ENCODE data around the gene ERC2.

The ERC2 gene

GRCh38 chr3:55801068-55801467, 667.2 kb downstream of the ERC2 start:
- DNase-seq (ENCODE audit: low read depth), result no peak
- no peak for TF ChIP-seq CTCF (IDR thresholded peaks at IDR 0.05; ENCODE audit: control insufficient read depth, insufficient read depth, low read depth, low read length, missing control alignments)
- H3K4me3 ChIP-seq (ENCODE audit: control insufficient read depth, low read depth, low read length), result no peak overlapping the region

- no peak for TF ChIP-seq CTCF (IDR thresholded peaks at IDR 0.05; ENCODE audit: control insufficient read depth, insufficient read depth, low read depth, low read length, missing control alignments)
- DNase-seq (ENCODE audit: low read depth), result no peak
Observed at GRCh38 chr3:55797775-55798174, 670.5 kb downstream of the ERC2 start.

GRCh38 chr3:55797084-55797483, 671.2 kb downstream of the ERC2 start:
- no peak for DNase-seq (ENCODE audit: low read depth)
- no peak overlapping the region for H3K4me3 ChIP-seq (ENCODE audit: control insufficient read depth, low read depth, low read length)
- no peak for TF ChIP-seq CTCF (IDR thresholded peaks at IDR 0.05; ENCODE audit: control insufficient read depth, insufficient read depth, low read depth, low read length, missing control alignments)

More at GRCh38 chr3:55797775-55798174, 670.5 kb downstream of the ERC2 start:
- H3K4me3 ChIP-seq (ENCODE audit: control insufficient read depth, low read depth, low read length), result no peak overlapping the region

GRCh38 chr3:55796533-55796932, 671.7 kb downstream of the ERC2 start:
- TF ChIP-seq CTCF (IDR thresholded peaks at IDR 0.05; ENCODE audit: control insufficient read depth, insufficient read depth, low read depth, low read length, missing control alignments), result no peak
- DNase-seq (ENCODE audit: low read depth), result no peak
- H3K4me3 ChIP-seq (ENCODE audit: control insufficient read depth, low read depth, low read length), result no peak overlapping the region

- no peak overlapping the region for H3K4me3 ChIP-seq (ENCODE audit: control insufficient read depth, low read depth, low read length)
- no peak for DNase-seq (ENCODE audit: low read depth)
- TF ChIP-seq CTCF (IDR thresholded peaks at IDR 0.05; ENCODE audit: control insufficient read depth, insufficient read depth, low read depth, low read length, missing control alignments), result no peak
Observed at GRCh38 chr3:55795746-55796145, 672.5 kb downstream of the ERC2 start.

GRCh38 chr3:55795296-55795695, 673.0 kb downstream of the ERC2 start:
- H3K4me3 ChIP-seq (ENCODE audit: control insufficient read depth, low read depth, low read length), result no peak overlapping the region
- no peak for DNase-seq (ENCODE audit: low read depth)
- TF ChIP-seq CTCF (IDR thresholded peaks at IDR 0.05; ENCODE audit: control insufficient read depth, insufficient read depth, low read depth, low read length, missing control alignments), result no peak

GRCh38 chr3:55792742-55793141, 675.5 kb downstream of the ERC2 start:
- TF ChIP-seq CTCF (IDR thresholded peaks at IDR 0.05; ENCODE audit: control insufficient read depth, insufficient read depth, low read depth, low read length, missing control alignments), result no peak
- DNase-seq (ENCODE audit: low read depth), result no peak
- no peak overlapping the region for H3K4me3 ChIP-seq (ENCODE audit: control insufficient read depth, low read depth, low read length)

Measured in AG09309 (cell line).